NCI-H2081 treated with DMSO at 0.1 percent for 48 hours (cell line): ENCODE measurements around the gene E2F3.

Experiments
- DNase-seq: peaks from one replicate; lab custom pipeline; 2025; lab: John Stamatoyannopoulos, UW

E2F3 gene

DNA sequence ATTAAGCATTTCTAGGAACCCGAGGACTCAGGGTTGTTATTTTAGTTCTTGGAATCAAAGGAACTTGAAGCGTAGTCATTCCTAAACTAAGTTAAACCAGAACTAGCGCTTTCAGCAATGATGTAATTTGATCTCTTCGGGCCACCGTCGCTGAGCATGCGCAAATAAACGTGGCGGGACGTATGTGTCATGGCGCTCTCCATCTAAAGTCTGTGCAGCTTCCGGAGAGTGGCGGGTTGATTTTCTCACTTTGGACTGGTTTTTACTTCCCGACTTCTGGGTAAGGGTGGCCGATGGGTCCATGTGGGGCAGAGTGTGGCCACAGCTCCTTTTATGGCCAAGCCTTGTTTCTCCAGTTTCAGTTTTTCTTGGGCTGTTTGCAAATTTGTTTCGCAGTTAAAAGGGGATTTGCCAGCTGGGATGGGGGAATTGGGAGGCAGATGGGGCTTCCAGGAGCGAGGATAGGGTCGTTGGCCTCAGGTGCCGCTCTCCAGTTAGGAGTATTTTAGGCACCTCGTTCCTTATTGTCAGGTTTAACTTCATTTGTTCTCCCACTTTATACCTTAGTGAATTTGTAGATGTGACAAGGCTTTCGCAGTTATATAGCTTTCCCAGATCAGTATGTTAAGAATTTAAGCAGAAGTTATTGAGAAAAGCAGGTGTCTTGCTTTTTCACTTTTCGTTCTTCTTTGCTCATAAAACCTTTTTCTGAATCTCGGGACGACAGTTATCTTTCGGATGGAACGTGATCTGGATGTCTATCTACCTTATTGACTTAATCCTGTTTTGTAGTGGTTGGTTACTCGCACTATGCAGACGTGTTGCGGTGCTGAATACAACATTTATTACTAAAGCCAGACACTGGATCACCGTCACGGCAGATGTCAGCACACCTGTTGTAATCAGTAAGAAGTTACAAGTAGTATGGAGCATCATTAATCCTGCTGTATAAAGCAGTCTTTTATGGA, 132.9 kb downstream of the E2F3 start, which contains the start of gene CDKAL1:
Gene CDKAL1 (plus strand): TSS at position 163 of the 968 bp plus-strand sequence. CDS start 11,894 bp downstream, outside the sequence.
- peak; percentile 71 for DNase-seq

DNA sequence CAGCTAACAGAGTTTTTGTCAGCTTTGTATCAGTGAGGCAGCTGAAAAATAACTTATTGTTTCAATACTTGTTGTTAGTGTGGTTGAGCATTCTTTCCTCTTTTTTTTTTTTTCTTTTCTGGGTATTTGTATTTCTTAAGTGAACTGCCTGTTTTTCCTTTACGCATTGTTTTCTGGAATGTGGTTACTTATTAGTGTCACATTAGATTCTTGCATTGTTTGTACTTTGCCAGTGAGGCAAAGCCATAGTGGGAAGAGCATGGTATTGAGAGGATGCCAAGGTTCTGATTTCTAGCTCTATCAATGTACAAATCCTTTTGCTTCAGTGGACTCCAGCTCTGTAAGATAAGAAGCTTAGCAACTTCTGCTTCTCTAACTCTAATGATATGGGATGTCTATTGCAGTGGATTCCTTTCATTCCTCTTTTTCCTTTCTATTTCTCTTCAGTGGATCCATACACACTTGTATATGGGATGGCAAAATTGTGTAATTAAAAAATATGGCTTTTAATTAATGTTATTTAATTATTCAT, 136.5 kb downstream of the E2F3 start:
- DNase-seq, result no peak

DNA sequence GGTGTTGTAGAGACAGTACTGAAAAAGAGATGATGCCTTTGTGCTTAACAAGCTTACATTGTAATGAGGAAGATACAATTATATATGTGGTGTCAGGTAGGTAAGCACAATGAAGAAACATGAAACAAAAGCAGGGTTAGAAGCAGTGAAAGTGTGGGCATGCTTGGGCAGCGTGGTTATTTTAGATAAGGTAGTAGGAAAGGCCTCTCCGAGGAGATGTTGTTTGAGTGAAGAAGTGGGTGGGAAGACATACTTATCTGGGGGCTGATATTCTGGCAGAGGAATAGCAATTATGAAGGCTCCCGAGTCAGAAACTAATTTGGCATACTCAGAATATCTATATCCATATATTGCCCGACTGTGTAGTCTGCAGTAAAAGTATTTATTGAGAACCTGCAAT, 137.2 kb downstream of the E2F3 start:
- no peak for DNase-seq

DNA sequence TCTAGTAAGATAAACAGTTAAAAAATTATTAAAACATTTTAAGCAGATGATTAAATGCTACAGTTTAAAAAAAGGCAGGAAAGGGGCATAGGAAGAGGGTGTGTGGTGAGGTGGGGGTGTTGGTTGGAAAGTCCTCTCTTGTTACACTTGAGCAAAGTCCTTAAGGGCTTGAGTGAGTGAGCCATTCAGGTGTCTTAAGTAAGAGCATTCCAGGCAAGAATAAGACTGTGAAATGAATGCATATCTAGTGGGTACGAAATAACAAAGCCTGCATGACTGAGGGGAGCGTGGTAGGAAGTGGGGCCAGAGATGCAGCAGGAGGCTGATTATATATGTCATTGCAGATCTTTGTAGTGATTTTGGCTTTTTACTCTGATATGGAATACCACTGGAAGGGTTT, 137.7 kb downstream of the E2F3 start:
- DNase-seq, result no peak

DNA sequence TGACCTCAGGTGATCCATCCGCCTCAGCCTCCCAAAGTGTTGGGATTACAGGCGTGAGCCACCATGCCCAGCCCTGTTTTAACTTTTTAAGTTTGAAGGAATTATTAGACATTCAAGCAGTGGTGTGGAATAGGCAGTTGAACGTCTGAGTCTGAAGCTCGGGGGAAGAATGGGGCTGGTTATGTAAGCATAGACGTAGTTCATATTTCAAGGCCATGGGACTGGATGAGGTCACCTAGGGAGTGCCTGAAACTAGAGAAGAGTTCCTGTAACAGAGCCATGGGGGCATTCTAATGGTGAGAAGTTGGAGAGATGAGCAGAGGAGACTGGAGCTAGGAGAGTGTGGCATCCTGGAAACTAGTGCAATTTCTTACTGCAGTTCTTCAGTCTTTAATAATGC, 139.0 kb downstream of the E2F3 start:
- DNase-seq, result no peak

DNA sequence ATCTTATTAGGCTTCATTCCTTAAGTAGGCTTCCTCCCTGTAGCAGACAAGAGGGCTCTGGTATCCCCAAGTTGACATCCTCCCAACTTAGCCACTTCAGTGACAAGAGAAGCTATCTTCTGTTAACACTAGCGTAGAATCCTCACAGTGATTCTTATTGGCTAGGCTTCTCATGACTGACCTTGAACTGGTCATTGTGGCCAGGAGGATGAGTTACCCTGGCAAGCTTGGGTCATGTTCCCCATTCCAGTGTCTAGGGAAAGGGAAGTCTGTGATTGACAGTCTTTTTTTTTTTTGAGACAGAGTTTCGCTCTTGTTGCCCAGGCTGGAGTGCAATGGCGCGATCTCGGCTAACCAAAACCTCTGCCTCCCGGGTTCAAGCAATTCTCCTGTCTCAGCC, 139.7 kb downstream of the E2F3 start:
- no peak for DNase-seq

DNA sequence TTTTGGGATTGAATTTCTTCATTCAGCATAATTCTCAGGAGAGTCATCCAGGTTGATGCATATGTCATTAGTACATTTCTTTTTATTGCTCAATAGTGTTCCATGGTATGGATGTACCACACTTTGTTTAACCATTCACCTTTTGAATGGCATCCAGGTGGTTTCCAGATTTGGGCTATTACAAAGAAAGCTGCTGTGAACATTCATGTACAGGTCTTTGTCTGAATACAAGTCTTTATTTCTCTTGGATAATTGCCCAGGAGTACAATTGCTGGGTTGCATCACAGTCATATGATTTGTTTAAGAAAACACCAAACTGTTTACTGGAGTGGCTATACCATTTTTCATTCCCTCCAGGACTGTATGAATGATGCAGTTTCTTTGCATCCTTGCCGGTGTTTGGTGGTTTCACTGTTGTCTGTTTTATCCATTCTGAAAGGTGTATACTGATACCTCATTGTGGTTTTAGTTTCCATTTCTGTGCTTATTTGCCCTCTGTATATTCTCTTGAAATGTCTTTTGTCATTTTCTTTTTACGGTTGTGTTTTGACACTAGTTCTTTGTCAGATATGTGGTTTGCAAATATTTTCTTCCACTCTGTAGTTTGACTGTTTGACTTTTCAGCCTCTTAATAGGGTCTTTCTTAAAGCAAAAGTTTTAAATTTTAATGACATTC, 141.4 kb downstream of the E2F3 start:
- peak; percentile 63 for DNase-seq
